ENCODE results near the gene RTN1.
A peak's percentile ranks its signal among the peaks of the same experiment; 100 is the strongest.

RTN1 gene

DNA sequence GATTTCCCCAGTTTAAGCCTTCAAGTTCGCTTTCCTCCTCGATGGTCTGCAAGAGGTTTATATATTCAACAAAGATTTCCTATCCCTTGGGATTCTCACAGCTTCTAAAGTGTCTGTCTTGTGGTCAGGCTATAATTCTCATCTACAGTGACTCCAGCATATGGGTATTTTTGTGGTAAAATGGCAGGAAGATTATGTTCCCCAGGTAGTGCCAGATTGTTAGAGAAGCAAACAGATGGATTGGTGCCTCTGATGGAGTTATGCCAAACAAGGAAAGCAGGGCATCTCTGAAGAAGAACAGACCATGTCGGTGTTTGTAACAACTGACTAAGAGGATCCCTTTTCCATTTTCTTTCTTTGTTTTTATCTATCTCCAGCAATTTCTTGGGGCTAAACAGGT is 288.4 kb downstream of the RTN1 start:
- Histone ChIP-seq H3K9me2 (replicated peaks; ENCODE audit: insufficient read depth, low read length) (no peaks in the 10 kb centered on the region), H3K9ac (ENCODE audit: low read length) (no peak overlapping the region), H3K4me1 (ENCODE audit: low read length) (no peaks in the 10 kb centered on the region), H3F3A (ENCODE audit: insufficient read depth, low read length) (no peaks in the 10 kb centered on the region), H3K9me3 (replicated peaks; ENCODE audit: insufficient read depth, low read length) (no peaks in the 10 kb centered on the region), H3K4me2 (ENCODE audit: low read depth, low read length) (no peak overlapping the region), H4K20me1 (ENCODE audit: insufficient read depth, low read length) (no peaks in the 10 kb centered on the region), H3K27me3 (replicated peaks; ENCODE audit: insufficient read depth, low read length) (no peaks in the 10 kb centered on the region), H3K27ac (ENCODE audit: low read length) (no peak overlapping the region), H3K4me3 (ENCODE audit: low read length) (no peak overlapping the region), H3K36me3 (replicated peaks; ENCODE audit: insufficient read depth, low read length) (no peaks in the 10 kb centered on the region), H3K79me2 (ENCODE audit: low read length) (no peaks in the 10 kb centered on the region), H2AFZ (ENCODE audit: low read length) (no peak overlapping the region)
- no peak for DNase-seq
- TF ChIP-seq EZH2 (optimal IDR thresholded peaks at IDR 0.05; ENCODE audit: low read depth, low read length) = no peak
- TF ChIP-seq, protein P1, sequence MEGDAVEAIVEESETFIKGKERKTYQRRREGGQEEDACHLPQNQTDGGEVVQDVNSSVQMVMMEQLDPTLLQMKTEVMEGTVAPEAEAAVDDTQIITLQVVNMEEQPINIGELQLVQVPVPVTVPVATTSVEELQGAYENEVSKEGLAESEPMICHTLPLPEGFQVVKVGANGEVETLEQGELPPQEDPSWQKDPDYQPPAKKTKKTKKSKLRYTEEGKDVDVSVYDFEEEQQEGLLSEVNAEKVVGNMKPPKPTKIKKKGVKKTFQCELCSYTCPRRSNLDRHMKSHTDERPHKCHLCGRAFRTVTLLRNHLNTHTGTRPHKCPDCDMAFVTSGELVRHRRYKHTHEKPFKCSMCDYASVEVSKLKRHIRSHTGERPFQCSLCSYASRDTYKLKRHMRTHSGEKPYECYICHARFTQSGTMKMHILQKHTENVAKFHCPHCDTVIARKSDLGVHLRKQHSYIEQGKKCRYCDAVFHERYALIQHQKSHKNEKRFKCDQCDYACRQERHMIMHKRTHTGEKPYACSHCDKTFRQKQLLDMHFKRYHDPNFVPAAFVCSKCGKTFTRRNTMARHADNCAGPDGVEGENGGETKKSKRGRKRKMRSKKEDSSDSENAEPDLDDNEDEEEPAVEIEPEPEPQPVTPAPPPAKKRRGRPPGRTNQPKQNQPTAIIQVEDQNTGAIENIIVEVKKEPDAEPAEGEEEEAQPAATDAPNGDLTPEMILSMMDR (IDR thresholded peaks at IDR 0.05; ENCODE audit: low read length) = no peak
- no peak for TF ChIP-seq EZH2phosphoT487 (IDR thresholded peaks at IDR 0.05; ENCODE audit: low read length)

DNA sequence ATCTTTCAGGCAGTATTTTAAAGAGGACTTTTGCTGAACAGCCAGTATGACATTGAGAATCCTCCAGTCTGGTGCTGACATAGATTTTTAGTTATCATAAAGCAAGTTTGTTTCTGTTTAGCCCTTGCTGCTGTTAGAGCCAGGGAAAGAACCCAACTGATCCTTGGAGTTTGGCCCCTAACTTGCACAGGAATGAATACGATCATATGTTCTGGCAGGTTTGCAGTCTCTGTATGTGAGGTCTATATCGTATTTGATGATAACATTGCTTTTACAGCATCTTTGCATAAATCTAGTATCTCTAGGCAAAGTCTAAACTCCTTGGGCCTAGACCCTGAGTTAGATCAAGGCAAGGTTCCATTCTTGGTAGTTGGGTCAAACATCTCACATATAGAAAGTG is 289.7 kb downstream of the RTN1 start:
- H3K9ac ChIP-seq (ENCODE audit: low read length) = no peak overlapping the region
- H3K4me1 ChIP-seq (ENCODE audit: low read length) = no peaks in the 10 kb centered on the region
- TF ChIP-seq EZH2phosphoT487 (IDR thresholded peaks at IDR 0.05; ENCODE audit: low read length) (no peak), EZH2 (optimal IDR thresholded peaks at IDR 0.05; ENCODE audit: low read depth, low read length) (no peak)
- TF ChIP-seq, protein P1 (IDR thresholded peaks at IDR 0.05; ENCODE audit: low read length) = no peak
- H3K27me3 ChIP-seq (replicated peaks; ENCODE audit: insufficient read depth, low read length) = no peaks in the 10 kb centered on the region
- no peak for DNase-seq
- H3F3A ChIP-seq (ENCODE audit: insufficient read depth, low read length) = no peaks in the 10 kb centered on the region
- H3K4me2 ChIP-seq (ENCODE audit: low read depth, low read length) = no peak overlapping the region
- H3K27ac ChIP-seq (ENCODE audit: low read length) = no peak overlapping the region
- no peaks in the 10 kb centered on the region for H3K9me2 ChIP-seq (replicated peaks; ENCODE audit: insufficient read depth, low read length)
- no peak overlapping the region for H2AFZ ChIP-seq (ENCODE audit: low read length)
- no peaks in the 10 kb centered on the region for H3K9me3 ChIP-seq (replicated peaks; ENCODE audit: insufficient read depth, low read length)
- no peak overlapping the region for H3K4me3 ChIP-seq (ENCODE audit: low read length)
- H3K36me3 ChIP-seq (replicated peaks; ENCODE audit: insufficient read depth, low read length) = no peaks in the 10 kb centered on the region
- no peaks in the 10 kb centered on the region for H3K79me2 ChIP-seq (ENCODE audit: low read length)
- no peaks in the 10 kb centered on the region for H4K20me1 ChIP-seq (ENCODE audit: insufficient read depth, low read length)

DNA sequence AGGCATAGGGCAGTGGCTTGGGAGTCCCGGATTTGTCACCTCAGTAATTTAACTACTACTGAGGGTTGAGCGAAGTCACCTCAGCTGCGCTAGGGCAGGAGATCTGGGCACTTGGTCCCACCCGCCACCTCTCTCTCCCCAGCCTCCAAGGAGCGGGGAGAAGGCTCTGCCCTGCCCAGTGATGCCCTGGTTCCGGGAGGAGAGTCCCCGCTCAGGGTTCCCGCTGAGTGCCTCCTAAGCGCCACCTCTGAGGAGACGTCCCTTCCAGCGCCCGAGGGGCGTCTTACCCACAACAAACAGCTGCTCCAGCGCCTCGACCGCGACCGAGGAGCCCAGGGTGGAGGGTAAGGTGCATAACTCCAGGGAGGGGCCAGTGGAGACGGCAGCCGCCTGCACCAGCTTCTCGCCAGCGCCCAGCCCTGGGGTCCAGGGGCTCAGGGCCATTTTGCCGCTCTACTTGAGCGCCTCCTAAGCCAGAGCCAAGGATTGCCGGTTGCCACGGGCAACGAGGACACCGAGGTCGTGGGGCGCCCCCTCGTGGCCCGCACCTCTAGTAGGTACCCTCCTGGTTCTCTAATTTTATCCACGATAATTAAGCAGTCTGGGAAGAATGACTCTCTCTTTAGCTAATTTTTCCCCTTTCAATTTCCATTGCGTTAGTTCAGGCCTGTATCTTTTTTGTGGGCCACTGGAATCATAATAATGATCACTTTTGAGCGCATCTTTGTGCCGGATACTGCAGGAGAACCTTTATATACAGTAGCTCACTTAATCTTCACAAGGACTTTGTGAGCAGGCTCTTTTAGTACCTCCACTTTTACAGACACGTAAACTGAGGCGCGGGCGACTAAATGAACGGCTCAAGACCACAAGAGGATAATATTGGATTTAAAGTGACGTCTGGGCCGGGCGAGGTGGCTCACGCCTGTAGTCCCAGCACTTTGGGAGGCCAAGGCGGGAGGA is 294.0 kb downstream of the RTN1 start, which contains the start of gene CCDC175:
Gene CCDC175, minus strand, starts transcription at position 481 of the 963 bp plus-strand sequence. Its CDS starts 37 bp downstream, at position 444.
- no peaks in the 10 kb centered on the region for H3K4me1 ChIP-seq (ENCODE audit: low read length)
- H3K4me3 ChIP-seq (ENCODE audit: low read length) = peak within 1 kb of the TSS; percentile 71
- no peaks in the 10 kb centered on the region for H3K36me3 ChIP-seq (replicated peaks; ENCODE audit: insufficient read depth, low read length)
- peak within 1 kb of the TSS; percentile 85; the same call in 1 of the 2 replicates for H3K4me2 ChIP-seq (ENCODE audit: low read depth, low read length)
- no peak within 1 kb of the TSS for H3K27ac ChIP-seq (ENCODE audit: low read length)
- H3F3A ChIP-seq (ENCODE audit: insufficient read depth, low read length) = no peaks in the 10 kb centered on the region
- H3K9me3 ChIP-seq (replicated peaks; ENCODE audit: insufficient read depth, low read length) = no peaks in the 10 kb centered on the region
- no peaks in the 10 kb centered on the region for H3K79me2 ChIP-seq (ENCODE audit: low read length)
- H3K9me2 ChIP-seq (replicated peaks; ENCODE audit: insufficient read depth, low read length) = no peaks in the 10 kb centered on the region
- TF ChIP-seq EZH2 (optimal IDR thresholded peaks at IDR 0.05; ENCODE audit: low read depth, low read length) (no peak), EZH2phosphoT487 (IDR thresholded peaks at IDR 0.05; ENCODE audit: low read length) (no peak)
- TF ChIP-seq, protein P1 (IDR thresholded peaks at IDR 0.05; ENCODE audit: low read length) = peak; percentile 70
- DNase-seq = peak; percentile 85
- peak within 1 kb of the TSS; percentile 80 for H2AFZ ChIP-seq (ENCODE audit: low read length)
- no peaks in the 10 kb centered on the region for H3K27me3 ChIP-seq (replicated peaks; ENCODE audit: insufficient read depth, low read length)
- no peaks in the 10 kb centered on the region for H4K20me1 ChIP-seq (ENCODE audit: insufficient read depth, low read length)
- peak within 1 kb of the TSS; percentile 31; the same call in 1 of the 2 replicates for H3K9ac ChIP-seq (ENCODE audit: low read length)

All from MM.1S (cell line).